Esophagus muscularis mucosa (tissue), 3 donors: ENCODE data around the gene MRPL55.
A peak's percentile ranks its signal among the peaks of the same experiment; 100 is the strongest.

ENCODE experiments used
- POLR2AphosphoS5 ChIP-seq, 2 donors: sonication (generic); formaldehyde crosslinking; IDR thresholded peaks; one replicate each; pipeline ENCODE4 v1.6.1; 2017; ENCODE audit warnings: antibody characterized with exemption in 2 of 2
- TF ChIP-seq, protein P1 (sequence below), 3 experiments: fragments of 200-600 bp in 2 of 3; fragments of 450-650 bp in 1 of 3; sonication (generic) in 2 of 3; IDR thresholded peaks; one replicate each; pipeline ENCODE4 v1.5.1; 2017 to 2019; ENCODE audit warnings: antibody characterized with exemption in 3 of 3, mild to moderate bottlenecking in 2 of 3, moderate library complexity in 1 of 3

DNA sequence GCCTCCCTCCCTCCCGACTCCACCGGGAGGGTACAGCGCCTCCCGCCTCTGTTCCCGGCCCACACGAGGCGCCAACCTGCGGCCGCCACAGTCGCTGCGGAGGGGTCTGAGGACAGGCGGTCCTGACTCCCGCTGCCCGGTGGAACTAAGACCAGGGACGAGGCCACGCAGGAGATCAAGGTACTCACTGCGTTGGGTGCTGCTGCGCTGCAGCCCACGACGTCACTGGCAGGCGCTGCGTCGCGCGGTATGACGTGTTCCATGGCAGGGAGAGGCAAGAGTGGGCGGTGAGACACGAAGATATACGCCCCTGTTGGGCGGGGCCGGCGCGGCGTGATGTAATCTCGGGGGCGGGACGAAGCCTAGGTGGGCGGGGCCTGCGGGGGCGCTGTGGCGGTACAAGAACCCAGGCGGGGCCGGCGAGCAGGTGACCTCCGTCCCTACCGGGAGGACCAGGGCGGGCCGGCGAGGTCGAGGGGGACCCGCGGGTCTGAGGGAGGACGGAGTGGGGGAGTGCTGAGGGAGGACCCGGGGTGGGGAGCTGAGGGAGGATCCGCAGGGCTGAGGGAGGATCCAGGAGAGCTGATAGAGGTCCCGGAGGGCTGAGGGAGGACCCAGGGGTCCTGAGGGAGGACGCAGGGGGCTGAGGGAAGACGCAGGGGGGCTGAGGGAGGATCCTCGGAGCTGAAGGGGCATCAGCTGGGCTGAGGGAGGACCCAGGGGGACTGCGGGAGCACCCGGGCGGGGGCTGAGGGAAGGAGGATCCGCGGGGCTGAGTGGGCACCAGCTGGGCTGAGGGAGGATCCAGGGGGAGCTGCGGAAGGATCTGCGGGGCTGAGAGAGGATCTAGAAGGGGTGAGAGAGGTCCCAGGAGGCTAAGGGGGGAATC lies at the start of gene MRPL55:
- peak; percentile 100 for TF ChIP-seq POLR2AphosphoS5 (IDR thresholded peaks at IDR 0.05)
- TF ChIP-seq, protein P1, sequence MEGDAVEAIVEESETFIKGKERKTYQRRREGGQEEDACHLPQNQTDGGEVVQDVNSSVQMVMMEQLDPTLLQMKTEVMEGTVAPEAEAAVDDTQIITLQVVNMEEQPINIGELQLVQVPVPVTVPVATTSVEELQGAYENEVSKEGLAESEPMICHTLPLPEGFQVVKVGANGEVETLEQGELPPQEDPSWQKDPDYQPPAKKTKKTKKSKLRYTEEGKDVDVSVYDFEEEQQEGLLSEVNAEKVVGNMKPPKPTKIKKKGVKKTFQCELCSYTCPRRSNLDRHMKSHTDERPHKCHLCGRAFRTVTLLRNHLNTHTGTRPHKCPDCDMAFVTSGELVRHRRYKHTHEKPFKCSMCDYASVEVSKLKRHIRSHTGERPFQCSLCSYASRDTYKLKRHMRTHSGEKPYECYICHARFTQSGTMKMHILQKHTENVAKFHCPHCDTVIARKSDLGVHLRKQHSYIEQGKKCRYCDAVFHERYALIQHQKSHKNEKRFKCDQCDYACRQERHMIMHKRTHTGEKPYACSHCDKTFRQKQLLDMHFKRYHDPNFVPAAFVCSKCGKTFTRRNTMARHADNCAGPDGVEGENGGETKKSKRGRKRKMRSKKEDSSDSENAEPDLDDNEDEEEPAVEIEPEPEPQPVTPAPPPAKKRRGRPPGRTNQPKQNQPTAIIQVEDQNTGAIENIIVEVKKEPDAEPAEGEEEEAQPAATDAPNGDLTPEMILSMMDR (IDR thresholded peaks at IDR 0.05): peak in 1 of 3 experiments; percentile 36
